Heart left ventricle (tissue), 13 donors: ENCODE data around the gene HRG.
"Not testable (repeated sequence)": the region's sequence is repeated elsewhere in the genome, so short reads cannot be mapped to it uniquely, and the experiment has no call there.

Source experiments
- POLR2A ChIP-seq, 2 donors: fragments of 450-650 bp; IDR thresholded peaks; one replicate each; pipeline ENCODE4 v1.6.1; 2017; ENCODE audit warnings: antibody characterized with exemption in 2 of 2, mild to moderate bottlenecking in 2 of 2, moderate library complexity in 2 of 2
- TF ChIP-seq, protein P1 (sequence below), 12 donors: fragments of 200-600 bp; sonication (generic) in 4 of 12; IDR thresholded peaks; one replicate each; pipeline versions ENCODE4 v1.5.0 to v1.8.0; 2018 to 2022; ENCODE audit warnings: antibody characterized with exemption in 12 of 12, mild to moderate bottlenecking in 5 of 12
- donor health status: ischemic (EF 13 %, LVEDD 7.1; RV severe dilation, severe dysfunction).
- donor health status: DM: no; HTN: yes; CAD: no.
- donor health status: DM: no; HTN: no; CAD: no.
- donor health status: ischemic (EF 25% LVEDD 6.9; RV normal size, moderate dysfunction).
- donor health status: ischemic (EF 25% LVEDD 5.7; RV mildly dilated, moderate dysfunction).
- donor health status: ischemic (EF 35%, LVEDD 5.7; RV mildly dilated, moderate dysfunction).
- donor health status: nonischemic (EF 11% LVEDD 7.7; RV severe dilation, severe dysfunction).
- donor health status: DM: yes; HTN: yes; CAD: no.
- donor health status: PGD.
- donor health status: ischemic (EF 29% LVEDD 5.4; RV normal size, mild dysfunction).
- donor health status: nonischemic (EF 23%, LVEDD 6.1; RV moderate dilation, normal function).

DNA sequence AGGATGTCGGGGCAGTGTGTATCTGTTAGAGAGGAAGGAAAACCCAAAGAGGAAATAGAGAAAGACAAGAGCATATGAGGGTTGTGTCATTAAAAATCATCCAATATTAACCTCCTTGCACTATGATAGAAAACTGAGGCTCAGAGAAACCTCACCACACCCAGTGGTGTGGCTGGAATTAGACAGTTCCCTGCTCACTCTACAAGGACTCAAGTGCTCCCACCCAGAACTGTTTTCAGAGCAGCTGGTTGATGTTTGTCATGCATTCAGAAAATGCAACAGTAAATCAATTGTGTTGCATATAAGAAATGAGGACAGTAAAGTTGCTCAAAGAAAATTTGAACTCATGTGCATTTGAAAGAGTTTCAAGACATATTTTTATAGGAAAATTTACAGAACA is 24.5 kb downstream of the HRG start:
- TF ChIP-seq POLR2A (IDR thresholded peaks at IDR 0.05): not testable (repeated sequence)
- TF ChIP-seq, protein P1, sequence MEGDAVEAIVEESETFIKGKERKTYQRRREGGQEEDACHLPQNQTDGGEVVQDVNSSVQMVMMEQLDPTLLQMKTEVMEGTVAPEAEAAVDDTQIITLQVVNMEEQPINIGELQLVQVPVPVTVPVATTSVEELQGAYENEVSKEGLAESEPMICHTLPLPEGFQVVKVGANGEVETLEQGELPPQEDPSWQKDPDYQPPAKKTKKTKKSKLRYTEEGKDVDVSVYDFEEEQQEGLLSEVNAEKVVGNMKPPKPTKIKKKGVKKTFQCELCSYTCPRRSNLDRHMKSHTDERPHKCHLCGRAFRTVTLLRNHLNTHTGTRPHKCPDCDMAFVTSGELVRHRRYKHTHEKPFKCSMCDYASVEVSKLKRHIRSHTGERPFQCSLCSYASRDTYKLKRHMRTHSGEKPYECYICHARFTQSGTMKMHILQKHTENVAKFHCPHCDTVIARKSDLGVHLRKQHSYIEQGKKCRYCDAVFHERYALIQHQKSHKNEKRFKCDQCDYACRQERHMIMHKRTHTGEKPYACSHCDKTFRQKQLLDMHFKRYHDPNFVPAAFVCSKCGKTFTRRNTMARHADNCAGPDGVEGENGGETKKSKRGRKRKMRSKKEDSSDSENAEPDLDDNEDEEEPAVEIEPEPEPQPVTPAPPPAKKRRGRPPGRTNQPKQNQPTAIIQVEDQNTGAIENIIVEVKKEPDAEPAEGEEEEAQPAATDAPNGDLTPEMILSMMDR (IDR thresholded peaks at IDR 0.05): not testable (repeated sequence)
